Astrocyte (in vitro differentiated cells and primary cell): ENCODE data around the gene GNG12. TPM values are rescaled to one million over a fixed set of nuclear protein-coding genes. Genes with fewer than 3 reads are reported as not detected.

Source experiments
- DNase-seq: peaks from one replicate; pipeline ENCODE4 v3.0.0-alpha.2; 2010; ENCODE audit warnings: low read depth
- FAIRE-seq: peaks from 2 replicates; lab custom pipeline; 2011; peaks lifted over from hg19 to GRCh38; lab: Jason Lieb, UNC
- H2AFZ ChIP-seq: 2 replicates; pipeline ENCODE4 v1.6.0; 2012; ENCODE audit warnings: low read depth, low read length, inconsistent platforms
- H3K27ac ChIP-seq: 2 replicates; pipeline ENCODE4 v1.5.1; 2011; ENCODE audit warnings: low read depth, low read length, inconsistent platforms
- H3K27me3 ChIP-seq: 2 replicates; pipeline ENCODE4 v1.6.0; 2011; ENCODE audit warnings: low read length, inconsistent platforms; ENCODE audit not compliant: insufficient read depth
- H3K36me3 ChIP-seq: 2 replicates; pipeline ENCODE4 v1.5.1; 2011; ENCODE audit warnings: low read length, inconsistent platforms; ENCODE audit not compliant: insufficient read depth
- H3K4me1 ChIP-seq: 2 replicates; pipeline ENCODE4 v1.5.1; 2011; ENCODE audit warnings: low read length, inconsistent platforms; ENCODE audit not compliant: insufficient read depth
- H3K4me2 ChIP-seq: 2 replicates; pipeline ENCODE4 v1.6.0; 2012; ENCODE audit warnings: low read length, inconsistent platforms
- H3K4me3 ChIP-seq: 2 replicates; pipeline ENCODE4 v1.5.1; 2011; ENCODE audit warnings: low read depth, mild to moderate bottlenecking, low read length, inconsistent platforms; ENCODE audit not compliant: insufficient read depth
- H3K79me2 ChIP-seq: 2 replicates; pipeline ENCODE4 v1.6.0; 2012; ENCODE audit warnings: mild to moderate bottlenecking, low read length, inconsistent platforms; ENCODE audit not compliant: insufficient read depth
- H3K9ac ChIP-seq: 2 replicates; pipeline ENCODE4 v1.6.0; 2012; ENCODE audit warnings: mild to moderate bottlenecking, low read length, inconsistent platforms
- H3K9me3 ChIP-seq: 2 replicates; pipeline ENCODE4 v1.5.1; 2012; ENCODE audit warnings: low read depth, mild to moderate bottlenecking, low read length, inconsistent platforms; ENCODE audit not compliant: insufficient read depth
- H4K20me1 ChIP-seq: 2 replicates; pipeline ENCODE4 v1.6.0; 2012; ENCODE audit warnings: low read length, inconsistent platforms; ENCODE audit not compliant: insufficient read depth
- H3K27ac Mint-ChIP-seq: one replicate; pipeline ENCODE4 v1.8.0; 2021; ENCODE audit warnings: mild to moderate bottlenecking, mixed read lengths; ENCODE audit not compliant: unreplicated experiment
- H3K27me3 Mint-ChIP-seq: one replicate; pipeline ENCODE4 v1.8.0; 2021; ENCODE audit warnings: low read depth, mixed read lengths; ENCODE audit not compliant: unreplicated experiment
- H3K36me3 Mint-ChIP-seq: one replicate; pipeline ENCODE4 v1.8.0; 2021; ENCODE audit warnings: low read depth, mixed read lengths; ENCODE audit not compliant: unreplicated experiment
- H3K4me1 Mint-ChIP-seq: one replicate; pipeline ENCODE4 v1.8.0; 2021; ENCODE audit warnings: low read depth, mixed read lengths; ENCODE audit not compliant: unreplicated experiment
- H3K4me3 Mint-ChIP-seq: one replicate; pipeline ENCODE4 v1.8.0; 2021; ENCODE audit warnings: mild to moderate bottlenecking, moderate library complexity, mixed read lengths; ENCODE audit not compliant: unreplicated experiment
- H3K9me3 Mint-ChIP-seq: one replicate; pipeline ENCODE4 v1.8.0; 2021; ENCODE audit warnings: mild to moderate bottlenecking, mixed read lengths; ENCODE audit not compliant: unreplicated experiment
- EZH2 ChIP-seq: IDR thresholded peaks from 2 replicates; pipeline ENCODE4 v1.6.1; 2012; ENCODE audit warnings: mild to moderate bottlenecking, low read length, inconsistent platforms; ENCODE audit not compliant: insufficient read depth
- total RNA-seq: library from RNA; stranded (reverse); gene quantifications from 2 replicates; pipeline ENCODE4 v1.2.1, GENCODE V29; 2021
- TF ChIP-seq, protein P1 (sequence below): IDR thresholded peaks from 2 replicates; pipeline ENCODE4 v1.5.1; 2011; ENCODE audit warnings: low read depth, mild to moderate bottlenecking, inconsistent platforms, low read length, moderate library complexity; ENCODE audit not compliant: insufficient read depth

Gene GNG12
- total RNA-seq, 1 donor from 2014 or later, result 101 TPM

DNA sequence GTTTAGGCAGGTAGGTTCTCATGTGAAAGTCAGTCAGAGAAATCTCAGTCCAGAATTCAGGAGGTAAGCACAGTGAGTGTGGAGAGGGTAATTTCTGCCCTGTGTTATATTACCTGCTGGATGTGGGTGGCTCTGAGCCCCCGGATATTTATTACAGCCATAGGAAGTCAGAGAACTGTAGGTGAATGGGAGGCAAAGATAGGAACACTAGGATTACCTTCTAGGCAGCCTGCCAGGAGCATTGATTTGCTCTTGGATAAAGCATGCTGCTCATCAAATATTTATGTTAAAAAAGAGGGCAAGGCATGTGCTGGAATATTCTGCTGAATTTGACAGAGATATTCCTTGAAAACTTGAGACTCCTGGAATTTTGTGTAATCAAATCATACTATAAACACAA, 8.5 kb downstream of the GNG12 start:
- Histone ChIP-seq H3K4me2 (no peak overlapping the region), H2AFZ (no peak overlapping the region), H3K9ac (no peak overlapping the region), H4K20me1 (peaks cover 95% of the 10 kb centered on the region), H3K4me1 (no peaks in the 10 kb centered on the region), H3K27me3 (no peaks in the 10 kb centered on the region), H3K79me2 (peaks cover 100% of the 10 kb centered on the region), H3K36me3 (peaks cover 11% of the 10 kb centered on the region), H3K4me3 (no peak overlapping the region), H3K27ac (no peak overlapping the region), H3K9me3 (no peaks in the 10 kb centered on the region)
- H3K36me3 Mint-ChIP-seq, result peaks cover 3% of the 10 kb centered on the region
- FAIRE-seq (no peak), DNase-seq (no peak)
- no peak overlapping the region for H3K4me3 Mint-ChIP-seq
- H3K4me1 Mint-ChIP-seq, result peaks cover 4% of the 10 kb centered on the region
- no peaks in the 10 kb centered on the region for H3K27me3 Mint-ChIP-seq
- H3K9me3 Mint-ChIP-seq, result no peaks in the 10 kb centered on the region
- TF ChIP-seq, protein P1, sequence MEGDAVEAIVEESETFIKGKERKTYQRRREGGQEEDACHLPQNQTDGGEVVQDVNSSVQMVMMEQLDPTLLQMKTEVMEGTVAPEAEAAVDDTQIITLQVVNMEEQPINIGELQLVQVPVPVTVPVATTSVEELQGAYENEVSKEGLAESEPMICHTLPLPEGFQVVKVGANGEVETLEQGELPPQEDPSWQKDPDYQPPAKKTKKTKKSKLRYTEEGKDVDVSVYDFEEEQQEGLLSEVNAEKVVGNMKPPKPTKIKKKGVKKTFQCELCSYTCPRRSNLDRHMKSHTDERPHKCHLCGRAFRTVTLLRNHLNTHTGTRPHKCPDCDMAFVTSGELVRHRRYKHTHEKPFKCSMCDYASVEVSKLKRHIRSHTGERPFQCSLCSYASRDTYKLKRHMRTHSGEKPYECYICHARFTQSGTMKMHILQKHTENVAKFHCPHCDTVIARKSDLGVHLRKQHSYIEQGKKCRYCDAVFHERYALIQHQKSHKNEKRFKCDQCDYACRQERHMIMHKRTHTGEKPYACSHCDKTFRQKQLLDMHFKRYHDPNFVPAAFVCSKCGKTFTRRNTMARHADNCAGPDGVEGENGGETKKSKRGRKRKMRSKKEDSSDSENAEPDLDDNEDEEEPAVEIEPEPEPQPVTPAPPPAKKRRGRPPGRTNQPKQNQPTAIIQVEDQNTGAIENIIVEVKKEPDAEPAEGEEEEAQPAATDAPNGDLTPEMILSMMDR, result no peak
- no peak for TF ChIP-seq EZH2
- no peak overlapping the region for H3K27ac Mint-ChIP-seq

DNA sequence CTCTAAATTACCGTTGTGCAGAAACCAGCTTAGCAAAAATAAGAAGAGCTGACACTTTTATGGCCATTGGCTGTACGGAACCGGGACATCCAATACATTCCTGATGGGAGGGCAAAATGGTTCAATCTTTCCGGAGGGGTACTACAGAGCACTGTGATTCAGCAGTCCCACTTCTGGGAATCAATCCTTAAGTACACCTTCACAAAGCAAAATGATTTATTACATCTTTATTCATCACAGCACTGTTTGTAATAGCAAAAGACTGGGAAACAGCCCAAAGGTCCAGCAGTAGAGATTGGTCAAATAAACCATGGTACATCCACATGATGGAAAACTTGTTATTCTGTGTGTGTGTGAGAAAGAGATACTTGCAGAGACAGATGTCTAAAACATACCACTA, 9.7 kb downstream of the GNG12 start:
- H4K20me1 ChIP-seq, result peaks cover 96% of the 10 kb centered on the region
- H3K27me3 ChIP-seq, result no peaks in the 10 kb centered on the region
- peaks cover 7% of the 10 kb centered on the region for H3K4me1 ChIP-seq
- Mint-ChIP-seq H3K27ac (no peak overlapping the region), H3K9me3 (no peaks in the 10 kb centered on the region), H3K4me1 (peaks cover 16% of the 10 kb centered on the region), H3K4me3 (no peak overlapping the region), H3K36me3 (peaks cover 3% of the 10 kb centered on the region), H3K27me3 (no peaks in the 10 kb centered on the region)
- TF ChIP-seq, protein P1, result no peak
- TF ChIP-seq EZH2, result no peak
- no peak overlapping the region for H3K9ac ChIP-seq
- H3K79me2 ChIP-seq, result peaks cover 100% of the 10 kb centered on the region
- no peak overlapping the region for H3K4me3 ChIP-seq
- no peaks in the 10 kb centered on the region for H3K9me3 ChIP-seq
- FAIRE-seq (no peak), DNase-seq (peak; percentile 56)
- H3K27ac ChIP-seq, result no peak overlapping the region
- H2AFZ ChIP-seq, result no peak overlapping the region
- H3K4me2 ChIP-seq, result no peak overlapping the region
- peaks cover 5% of the 10 kb centered on the region for H3K36me3 ChIP-seq

DNA sequence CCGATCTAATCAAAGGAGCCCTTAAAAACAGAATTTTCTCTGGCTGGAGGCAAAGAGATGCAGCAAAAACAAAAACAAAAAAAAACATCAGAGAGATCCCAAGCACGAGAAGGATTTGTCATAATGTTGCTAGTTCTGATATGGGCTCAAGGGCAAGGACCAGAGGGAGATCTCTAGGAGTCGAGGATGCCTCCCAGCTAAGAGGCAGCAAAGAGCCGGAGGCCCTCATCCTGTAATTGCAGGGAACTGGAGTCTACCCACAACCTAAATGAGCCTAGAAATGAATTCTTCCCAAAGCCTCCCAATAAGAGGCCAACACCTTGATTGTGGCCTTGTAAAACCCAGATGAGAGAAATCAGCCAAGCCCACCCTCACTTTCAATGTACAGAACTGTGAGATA, 12.0 kb downstream of the GNG12 start:
- no peak overlapping the region for H2AFZ ChIP-seq
- H3K9me3 ChIP-seq, result no peaks in the 10 kb centered on the region
- no peaks in the 10 kb centered on the region for H3K27me3 ChIP-seq
- Mint-ChIP-seq H3K27me3 (no peaks in the 10 kb centered on the region), H3K4me1 (peaks cover 20% of the 10 kb centered on the region), H3K36me3 (peaks cover 4% of the 10 kb centered on the region), H3K4me3 (no peak overlapping the region), H3K9me3 (no peaks in the 10 kb centered on the region), H3K27ac (no peak overlapping the region)
- no peak overlapping the region for H3K4me3 ChIP-seq
- FAIRE-seq (no peak), DNase-seq (no peak)
- H3K4me2 ChIP-seq, result no peak overlapping the region
- H3K79me2 ChIP-seq, result peaks cover 100% of the 10 kb centered on the region
- TF ChIP-seq, protein P1, result no peak
- no peak for TF ChIP-seq EZH2
- H3K36me3 ChIP-seq, result no peaks in the 10 kb centered on the region
- H4K20me1 ChIP-seq, result peaks cover 98% of the 10 kb centered on the region
- H3K27ac ChIP-seq, result no peak overlapping the region
- peaks cover 8% of the 10 kb centered on the region for H3K4me1 ChIP-seq
- H3K9ac ChIP-seq, result no peak overlapping the region
